PC-3 (cell line): ENCODE data around the gene AIFM3. TPM values are rescaled to one million over a fixed set of nuclear protein-coding genes. Genes with fewer than 3 reads are reported as not detected.

Source experiments
- ATAC-seq: fragments of 200-7000 bp; cut with Tn5 transposase; 2 replicates; pipeline ENCODE4 v1.9.1; 2020; ENCODE audit warnings: mild to moderate bottlenecking, moderate library complexity
- BruUV-seq: library from RNA; stranded (reverse); fragments of 400-500 nt; replicated peaks from 2 replicates; lab custom pipeline; 2021; lab: Mats Ljungman, UMichigan
- CTCF ChIA-PET: fragments of 300-600 bp; sonication (Branson Sonifier 250); formaldehyde crosslinking; loops from one replicate; lab custom pipeline; 2022; ENCODE audit warnings: antibody characterized with exemption; lab: Charles Lee
- POLR2A ChIA-PET: fragments of 300-600 bp; sonication (Branson Sonifier 250); formaldehyde crosslinking; loops from one replicate; lab custom pipeline; 2022; ENCODE audit warnings: antibody characterized with exemption; ENCODE audit not compliant: unreplicated experiment; lab: Charles Lee
- DNase-seq: peaks from one replicate; pipeline ENCODE4 v3.0.0-alpha.2; 2015
- H2AFZ ChIP-seq: fragments of 300-600 bp; sonication (generic); 2 replicates; pipeline ENCODE4 v1.6.0; 2016; ENCODE audit warnings: antibody characterized with exemption, low read length
- H3F3A ChIP-seq: fragments of 300-600 bp; sonication (generic); one replicate; pipeline ENCODE4 v1.6.0; 2017; ENCODE audit warnings: antibody characterized with exemption, low read length, control low read depth, mild to moderate bottlenecking; ENCODE audit not compliant: unreplicated experiment
- H3K27ac ChIP-seq: fragments of 300-600 bp; sonication (generic); 2 replicates; pipeline ENCODE4 v1.5.1; 2016; ENCODE audit warnings: mild to moderate bottlenecking, low read length
- H3K27me3 ChIP-seq: fragments of 300-600 bp; sonication (generic); 2 replicates; pipeline ENCODE4 v1.6.1; 2016; ENCODE audit warnings: low read length, mixed read lengths
- H3K36me3 ChIP-seq: fragments of 300-600 bp; sonication (generic); 2 replicates; pipeline ENCODE4 v1.6.1; 2016; ENCODE audit warnings: low read depth, mixed run types, low read length, mixed read lengths
- H3K4me1 ChIP-seq: fragments of 300-600 bp; sonication (generic); 2 replicates; pipeline ENCODE4 v1.5.1; 2016; ENCODE audit warnings: low read length; ENCODE audit not compliant: insufficient read depth
- H3K4me2 ChIP-seq: fragments of 300-600 bp; sonication (generic); 2 replicates; pipeline ENCODE4 v1.6.0; 2016; ENCODE audit warnings: low read length
- H3K4me3 ChIP-seq: fragments of 300-600 bp; sonication (generic); 2 replicates; pipeline ENCODE4 v1.5.1; 2016; ENCODE audit warnings: mild to moderate bottlenecking, low read length, mixed read lengths
- H3K79me2 ChIP-seq: fragments of 300-600 bp; sonication (generic); 2 replicates; pipeline ENCODE4 v1.6.1; 2017; ENCODE audit warnings: low read length, mixed read lengths
- H3K9ac ChIP-seq: fragments of 300-600 bp; sonication (generic); 2 replicates; pipeline ENCODE4 v1.6.0; 2016; ENCODE audit warnings: mild to moderate bottlenecking, low read length
- H3K9me2 ChIP-seq: fragments of 300-600 bp; sonication (generic); replicated peaks from 2 replicates; pipeline ENCODE4 v1.6.1; 2016; ENCODE audit warnings: mixed run types, low read length, mixed read lengths
- H3K9me3 ChIP-seq: fragments of 300-600 bp; sonication (generic); 2 replicates; pipeline ENCODE4 v1.6.1; 2016; ENCODE audit warnings: low read length, mixed read lengths
- H4K20me1 ChIP-seq: fragments of 300-600 bp; sonication (generic); 2 replicates; pipeline ENCODE4 v1.6.1; 2016; ENCODE audit warnings: low read length, mixed read lengths
- EZH2 ChIP-seq: fragments of 300-600 bp; sonication (generic); IDR thresholded peaks from one replicate; pipeline ENCODE4 v1.6.1; 2017; ENCODE audit warnings: antibody characterized with exemption, mild to moderate bottlenecking, low read length; ENCODE audit not compliant: unreplicated experiment
- EZH2phosphoT487 ChIP-seq: fragments of 300-600 bp; sonication (generic); IDR thresholded peaks from 2 replicates; pipeline ENCODE4 v1.6.1; 2018; ENCODE audit warnings: mild to moderate bottlenecking, antibody characterized with exemption, low read length, borderline replicate concordance
- intact Hi-C: fragments of 100-400 bp; cut with micrococcal nuclease; formaldehyde crosslinking; loops from 2 replicates; pipeline ENCODE4 v1.9.0; 2023
- total RNA-seq: library from RNA; depleted of rRNA; stranded (reverse); fragments of >200 nt; gene quantifications from 2 replicates; pipeline ENCODE4 v1.2.3, GENCODE V29; 2014
- TF ChIP-seq, protein P1 (sequence below): fragments of 300-600 bp; sonication (generic); conservative IDR thresholded peaks from 2 replicates; pipeline ENCODE4 v1.5.1; 2017; ENCODE audit warnings: antibody characterized with exemption, low read depth, mild to moderate bottlenecking, low read length

AIFM3 gene
- total RNA-seq, 1 experiment from 2014 or later: 1.5 TPM

- Histone ChIP-seq H3F3A (no peaks in the 10 kb centered on the region), H3K36me3 (no peaks in the 10 kb centered on the region), H3K4me1 (no peaks in the 10 kb centered on the region), H4K20me1 (no peaks in the 10 kb centered on the region), H3K27me3 (no peaks in the 10 kb centered on the region), H3K9me2 (no peaks in the 10 kb centered on the region), H3K9me3 (no peaks in the 10 kb centered on the region), H3K79me2 (no peaks in the 10 kb centered on the region), H3K9ac (no peak overlapping the region), H3K4me3 (no peak overlapping the region), H3K27ac (no peak overlapping the region), H3K4me2 (no peak overlapping the region), H2AFZ (no peak overlapping the region)
- intact Hi-C loops: no loop called here
- no peak for TF ChIP-seq EZH2
- TF ChIP-seq, protein P1, sequence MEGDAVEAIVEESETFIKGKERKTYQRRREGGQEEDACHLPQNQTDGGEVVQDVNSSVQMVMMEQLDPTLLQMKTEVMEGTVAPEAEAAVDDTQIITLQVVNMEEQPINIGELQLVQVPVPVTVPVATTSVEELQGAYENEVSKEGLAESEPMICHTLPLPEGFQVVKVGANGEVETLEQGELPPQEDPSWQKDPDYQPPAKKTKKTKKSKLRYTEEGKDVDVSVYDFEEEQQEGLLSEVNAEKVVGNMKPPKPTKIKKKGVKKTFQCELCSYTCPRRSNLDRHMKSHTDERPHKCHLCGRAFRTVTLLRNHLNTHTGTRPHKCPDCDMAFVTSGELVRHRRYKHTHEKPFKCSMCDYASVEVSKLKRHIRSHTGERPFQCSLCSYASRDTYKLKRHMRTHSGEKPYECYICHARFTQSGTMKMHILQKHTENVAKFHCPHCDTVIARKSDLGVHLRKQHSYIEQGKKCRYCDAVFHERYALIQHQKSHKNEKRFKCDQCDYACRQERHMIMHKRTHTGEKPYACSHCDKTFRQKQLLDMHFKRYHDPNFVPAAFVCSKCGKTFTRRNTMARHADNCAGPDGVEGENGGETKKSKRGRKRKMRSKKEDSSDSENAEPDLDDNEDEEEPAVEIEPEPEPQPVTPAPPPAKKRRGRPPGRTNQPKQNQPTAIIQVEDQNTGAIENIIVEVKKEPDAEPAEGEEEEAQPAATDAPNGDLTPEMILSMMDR: no peak
- DNase-seq (no peak), ATAC-seq (no peak)
- no TSS peak for BruUV-seq
- CTCF ChIA-PET: no interaction called here
- POLR2A ChIA-PET: no interaction called here
Observed at GRCh38 chr22:20992456-20993303, 25.6 kb downstream of the AIFM3 start.

DNA sequence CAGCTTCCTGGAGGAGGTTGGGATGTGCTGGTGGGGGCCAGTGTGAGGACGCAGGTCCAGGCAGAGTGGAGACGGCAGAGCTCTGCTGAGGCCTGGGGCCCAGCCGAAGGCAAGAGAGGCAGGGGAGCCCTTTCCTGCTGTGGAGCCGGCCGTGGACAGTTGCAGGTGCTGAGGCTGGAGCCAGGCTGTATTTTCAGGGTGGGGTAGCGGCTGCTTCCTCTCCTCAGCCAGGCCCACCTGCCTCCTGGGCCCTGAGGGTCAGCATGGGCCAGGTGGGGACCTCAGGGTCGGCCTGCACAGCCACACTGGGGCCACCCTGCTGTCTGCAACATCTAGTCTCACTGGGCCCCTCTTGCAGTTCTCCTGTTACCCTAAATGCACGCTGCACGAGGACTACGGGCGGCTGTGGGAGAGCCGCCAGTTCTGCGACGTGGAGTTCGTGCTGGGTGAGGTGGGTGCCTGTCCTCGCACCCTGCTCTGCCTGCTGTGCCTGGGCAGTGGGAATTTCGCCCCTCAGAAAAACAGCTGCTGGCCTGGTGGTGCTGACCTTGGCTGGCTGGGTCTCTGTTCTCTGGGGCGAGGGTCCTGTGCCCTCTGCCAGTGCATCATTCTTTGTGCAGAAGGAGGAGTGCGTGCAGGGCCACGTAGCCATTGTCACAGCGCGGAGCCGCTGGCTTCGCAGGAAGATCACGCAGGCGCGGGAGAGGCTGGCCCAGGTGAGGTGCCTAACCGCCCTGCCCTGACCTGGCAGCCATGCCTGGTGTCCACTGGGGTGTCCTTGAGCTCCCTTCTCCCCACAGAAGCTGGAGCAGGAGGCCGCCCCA is 26.5 kb downstream of the AIFM3 start:
- Histone ChIP-seq H3K4me3 (no peak overlapping the region), H3F3A (no peaks in the 10 kb centered on the region), H2AFZ (no peak overlapping the region), H3K9me2 (no peaks in the 10 kb centered on the region), H3K9ac (no peak overlapping the region), H3K4me1 (no peaks in the 10 kb centered on the region), H3K27me3 (no peaks in the 10 kb centered on the region), H3K27ac (no peak overlapping the region), H3K79me2 (no peaks in the 10 kb centered on the region), H3K4me2 (no peak overlapping the region), H4K20me1 (no peaks in the 10 kb centered on the region), H3K9me3 (no peaks in the 10 kb centered on the region), H3K36me3 (no peaks in the 10 kb centered on the region)
- TF ChIP-seq, protein P1: no peak
- TF ChIP-seq EZH2 (no peak), EZH2phosphoT487 (no peak)
- BruUV-seq: no TSS peak
- ChIA-PET CTCF (no interaction called here), POLR2A (no interaction called here)
- ATAC-seq (no peak), DNase-seq (no peak)
- intact Hi-C loops: no loop called here
